ENCODE results near the gene FUBP1. TPM values are rescaled to one million over a fixed set of nuclear protein-coding genes. Genes with fewer than 3 reads are reported as not detected.
"Not testable (repeated sequence)": the region's sequence is repeated elsewhere in the genome, so short reads cannot be mapped to it uniquely, and the experiment has no call there.

FUBP1 gene
- total RNA-seq, 1 donor from 2014 or later: 86.5 TPM

DNA sequence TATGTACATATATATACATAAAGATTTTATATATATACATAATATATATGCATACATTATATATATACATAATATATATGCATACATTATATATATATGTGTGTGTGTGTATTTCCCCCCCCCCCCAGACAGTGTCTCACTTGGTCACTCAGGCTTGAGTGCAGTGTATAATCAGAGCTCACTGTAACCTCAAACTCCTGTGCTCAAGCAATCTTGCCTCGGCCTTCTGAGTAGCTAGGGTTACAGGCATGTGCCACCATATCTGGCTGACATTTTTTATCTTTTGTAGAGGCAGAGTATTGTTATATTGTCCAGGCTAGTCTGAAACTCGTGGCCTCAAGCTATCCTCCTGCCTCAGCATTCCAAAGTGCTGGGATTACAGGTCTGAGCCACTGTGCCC lies 9.0 kb upstream of the FUBP1 start:
- Mint-ChIP-seq H3K9me3 (ENCODE audit: low read depth) (no peaks in the 10 kb centered on the region), H3K36me3 (ENCODE audit: low read depth) (no peaks in the 10 kb centered on the region), H3K27me3 (ENCODE audit: low read depth) (no peaks in the 10 kb centered on the region), H3K27ac (ENCODE audit: unreplicated experiment) (no peak overlapping the region), H3K4me3 (ENCODE audit: unreplicated experiment) (no peak overlapping the region), H3K4me1 (ENCODE audit: low read depth) (peaks cover 30% of the 10 kb centered on the region)
- DNase-seq (ENCODE audit: low spot score): no peak
- TF ChIP-seq, protein P1, sequence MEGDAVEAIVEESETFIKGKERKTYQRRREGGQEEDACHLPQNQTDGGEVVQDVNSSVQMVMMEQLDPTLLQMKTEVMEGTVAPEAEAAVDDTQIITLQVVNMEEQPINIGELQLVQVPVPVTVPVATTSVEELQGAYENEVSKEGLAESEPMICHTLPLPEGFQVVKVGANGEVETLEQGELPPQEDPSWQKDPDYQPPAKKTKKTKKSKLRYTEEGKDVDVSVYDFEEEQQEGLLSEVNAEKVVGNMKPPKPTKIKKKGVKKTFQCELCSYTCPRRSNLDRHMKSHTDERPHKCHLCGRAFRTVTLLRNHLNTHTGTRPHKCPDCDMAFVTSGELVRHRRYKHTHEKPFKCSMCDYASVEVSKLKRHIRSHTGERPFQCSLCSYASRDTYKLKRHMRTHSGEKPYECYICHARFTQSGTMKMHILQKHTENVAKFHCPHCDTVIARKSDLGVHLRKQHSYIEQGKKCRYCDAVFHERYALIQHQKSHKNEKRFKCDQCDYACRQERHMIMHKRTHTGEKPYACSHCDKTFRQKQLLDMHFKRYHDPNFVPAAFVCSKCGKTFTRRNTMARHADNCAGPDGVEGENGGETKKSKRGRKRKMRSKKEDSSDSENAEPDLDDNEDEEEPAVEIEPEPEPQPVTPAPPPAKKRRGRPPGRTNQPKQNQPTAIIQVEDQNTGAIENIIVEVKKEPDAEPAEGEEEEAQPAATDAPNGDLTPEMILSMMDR (IDR thresholded peaks at IDR 0.05): no peak

DNA sequence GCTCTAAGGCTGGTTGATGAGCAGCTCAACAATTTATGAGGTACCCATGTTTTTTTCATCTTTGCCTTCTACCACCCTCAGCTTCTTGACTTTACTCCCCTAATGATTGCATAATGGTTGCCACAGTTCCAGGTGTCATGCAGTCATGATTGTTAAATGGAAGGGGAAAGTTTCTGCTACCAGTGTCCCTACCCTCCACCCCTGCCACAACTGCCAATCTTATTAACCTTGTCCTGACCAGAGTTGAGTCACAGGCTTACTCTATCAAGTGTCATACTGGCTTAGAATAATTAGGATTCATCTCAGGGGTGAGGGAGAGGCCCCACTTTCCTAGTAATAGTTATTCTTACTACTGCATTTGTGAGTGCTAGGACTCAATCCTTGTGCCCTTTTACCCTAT lies 7.9 kb upstream of the FUBP1 start:
- no peak for DNase-seq (ENCODE audit: low spot score)
- Mint-ChIP-seq H3K27me3 (ENCODE audit: low read depth) (no peaks in the 10 kb centered on the region), H3K27ac (ENCODE audit: unreplicated experiment) (no peak overlapping the region), H3K4me3 (ENCODE audit: unreplicated experiment) (no peak overlapping the region), H3K4me1 (ENCODE audit: low read depth) (peaks cover 32% of the 10 kb centered on the region), H3K9me3 (ENCODE audit: low read depth) (no peaks in the 10 kb centered on the region), H3K36me3 (ENCODE audit: low read depth) (no peaks in the 10 kb centered on the region)
- TF ChIP-seq, protein P1 (IDR thresholded peaks at IDR 0.05): no peak

DNA sequence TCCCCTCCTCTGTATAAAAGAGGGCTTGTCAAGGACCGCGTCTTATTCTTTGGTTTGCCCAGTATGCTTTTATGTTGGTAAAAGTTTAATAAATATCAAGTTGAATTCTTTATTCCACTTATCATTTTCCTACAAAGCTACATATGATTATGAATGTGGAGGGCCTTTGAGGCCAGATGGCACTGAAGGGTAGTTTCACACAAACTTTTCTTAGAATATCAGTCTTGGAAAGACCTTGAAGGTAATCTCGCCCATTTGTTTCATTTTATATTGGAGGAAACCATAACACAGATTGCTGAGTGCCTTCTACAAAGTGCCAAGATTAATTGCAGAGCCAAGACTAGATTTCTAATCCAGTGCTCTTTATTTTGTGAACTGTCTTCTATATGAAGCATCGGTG lies 5.8 kb upstream of the FUBP1 start:
- Mint-ChIP-seq H3K36me3 (ENCODE audit: low read depth) (no peaks in the 10 kb centered on the region), H3K27me3 (ENCODE audit: low read depth) (no peaks in the 10 kb centered on the region), H3K9me3 (ENCODE audit: low read depth) (no peaks in the 10 kb centered on the region), H3K27ac (ENCODE audit: unreplicated experiment) (no peak overlapping the region), H3K4me3 (ENCODE audit: unreplicated experiment) (no peak overlapping the region), H3K4me1 (ENCODE audit: low read depth) (peaks cover 50% of the 10 kb centered on the region)
- no peak for DNase-seq (ENCODE audit: low spot score)
- TF ChIP-seq, protein P1 (IDR thresholded peaks at IDR 0.05): no peak

DNA sequence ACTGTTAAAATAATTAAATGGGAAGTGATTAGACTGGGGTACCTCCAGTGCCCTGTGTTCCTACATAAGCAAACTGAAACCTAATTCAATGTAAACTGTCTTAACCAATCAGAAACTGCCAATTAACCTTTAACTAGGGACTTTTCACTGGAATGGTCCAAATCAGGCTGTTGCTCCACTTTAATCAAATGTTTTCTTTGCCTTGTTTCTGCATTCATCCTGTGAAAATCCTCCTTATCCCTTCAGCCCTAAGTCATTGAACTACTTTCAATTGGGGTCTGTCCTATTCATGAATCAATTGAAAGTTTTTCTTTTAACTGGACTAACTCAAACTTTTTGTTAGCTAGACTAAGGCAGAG lies 5.1 kb upstream of the FUBP1 start:
- TF ChIP-seq, protein P1 (IDR thresholded peaks at IDR 0.05): no peak
- Mint-ChIP-seq H3K4me3 (ENCODE audit: unreplicated experiment) (no peak overlapping the region), H3K4me1 (ENCODE audit: low read depth) (peaks cover 50% of the 10 kb centered on the region), H3K9me3 (ENCODE audit: low read depth) (no peaks in the 10 kb centered on the region), H3K27ac (ENCODE audit: unreplicated experiment) (no peak overlapping the region), H3K36me3 (ENCODE audit: low read depth) (no peaks in the 10 kb centered on the region), H3K27me3 (ENCODE audit: low read depth) (no peaks in the 10 kb centered on the region)
- DNase-seq (ENCODE audit: low spot score): no peak

DNA sequence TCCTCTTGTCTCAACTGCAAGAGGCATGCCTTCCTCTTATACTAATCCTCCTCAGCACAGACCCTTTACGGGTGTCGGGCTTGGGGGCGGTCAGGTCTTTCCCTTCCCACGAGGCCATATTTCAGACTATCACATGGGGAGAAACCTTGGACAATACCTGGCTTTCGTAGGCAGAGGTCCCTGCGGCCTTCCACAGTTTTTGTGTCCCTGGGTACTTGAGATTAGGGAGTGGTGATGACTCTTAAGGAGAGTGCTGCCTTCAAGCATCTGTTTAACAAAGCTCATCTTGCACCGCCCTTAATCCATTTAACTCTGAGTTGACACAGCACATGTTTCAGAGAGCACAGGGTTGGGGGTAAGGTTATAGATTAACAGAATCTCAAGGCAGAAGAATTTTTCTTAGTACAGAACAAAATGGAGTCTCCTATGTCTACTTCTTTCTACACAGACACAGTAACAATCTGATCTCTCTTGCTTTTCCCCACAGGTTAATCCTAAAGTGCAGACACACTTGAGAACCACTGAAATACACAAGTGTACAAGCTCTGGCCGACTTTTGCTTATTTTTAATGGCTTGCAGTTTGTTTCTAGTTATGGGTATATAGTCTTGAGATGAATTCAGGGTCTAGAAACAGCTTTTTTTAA lies 4.6 kb upstream of the FUBP1 start:
- DNase-seq (ENCODE audit: low spot score); H3K27ac Mint-ChIP-seq (ENCODE audit: unreplicated experiment); H3K36me3 Mint-ChIP-seq (ENCODE audit: low read depth); H3K27me3 Mint-ChIP-seq (ENCODE audit: low read depth); H3K9me3 Mint-ChIP-seq (ENCODE audit: low read depth); H3K4me3 Mint-ChIP-seq (ENCODE audit: unreplicated experiment): not testable (repeated sequence)
- peaks cover 49% of the 10 kb centered on the region for H3K4me1 Mint-ChIP-seq (ENCODE audit: low read depth)

DNA sequence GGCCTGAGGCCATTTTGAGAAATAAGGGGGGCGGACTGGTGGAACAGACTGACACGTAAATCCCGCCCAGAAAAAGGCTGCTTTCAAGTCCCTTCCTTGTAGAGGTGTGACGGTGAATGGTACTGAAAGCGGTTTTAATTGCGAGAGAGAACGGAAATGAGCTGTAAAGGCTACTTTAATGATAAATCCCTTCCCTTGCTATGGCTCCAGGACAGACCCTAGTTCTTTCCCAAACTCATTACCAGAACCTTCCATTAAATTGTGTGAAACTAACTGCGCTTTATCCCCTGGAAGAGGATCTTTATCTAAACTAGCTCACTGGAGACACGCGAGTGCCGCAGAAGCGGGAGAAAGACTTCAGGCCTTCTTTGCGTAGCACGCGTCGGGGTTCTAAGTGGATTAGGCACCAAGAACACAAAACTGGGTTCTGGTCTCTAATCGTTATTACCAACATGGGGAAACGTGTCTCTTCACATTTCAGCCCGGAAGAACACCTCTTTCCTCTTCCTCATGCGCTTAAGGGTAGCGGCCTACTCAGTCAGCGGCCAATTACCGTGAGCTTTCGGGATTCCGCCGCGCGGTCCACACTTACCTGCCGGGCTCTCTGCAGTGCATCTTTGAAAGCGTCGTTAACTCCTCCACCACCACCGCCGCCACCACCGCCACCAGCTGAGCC lies 441 bp downstream of the FUBP1 start:
- Mint-ChIP-seq H3K9me3 (ENCODE audit: low read depth) (no peaks in the 10 kb centered on the region), H3K4me1 (ENCODE audit: low read depth) (peaks cover 49% of the 10 kb centered on the region), H3K4me3 (ENCODE audit: unreplicated experiment) (no peak overlapping the region), H3K36me3 (ENCODE audit: low read depth) (peaks cover 3% of the 10 kb centered on the region), H3K27me3 (ENCODE audit: low read depth) (no peaks in the 10 kb centered on the region), H3K27ac (ENCODE audit: unreplicated experiment) (no peak overlapping the region)
- TF ChIP-seq, protein P1 (IDR thresholded peaks at IDR 0.05): no peak
- DNase-seq (ENCODE audit: low spot score): no peak

Data from chondrocyte (in vitro differentiated cells).